AG10803 (cell line): ENCODE data around the gene STMND1.

Experiments
- DNase-seq: peaks from one replicate; pipeline ENCODE4 v3.0.0; 2010; ENCODE audit warnings: low read depth
- H3K4me3 ChIP-seq: 2 replicates; pipeline ENCODE4 v1.5.1; 2011; ENCODE audit warnings: mild to moderate bottlenecking, low read length, control low read depth
- TF ChIP-seq, protein P1 (sequence below): conservative IDR thresholded peaks from 2 replicates; pipeline ENCODE4 v1.5.1; 2011; ENCODE audit warnings: mild to moderate bottlenecking, low read length, control low read depth, inconsistent platforms

STMND1 gene

GRCh38 chr6:17144016-17144415 lies 42.2 kb downstream of the STMND1 start:
- TF ChIP-seq, protein P1, sequence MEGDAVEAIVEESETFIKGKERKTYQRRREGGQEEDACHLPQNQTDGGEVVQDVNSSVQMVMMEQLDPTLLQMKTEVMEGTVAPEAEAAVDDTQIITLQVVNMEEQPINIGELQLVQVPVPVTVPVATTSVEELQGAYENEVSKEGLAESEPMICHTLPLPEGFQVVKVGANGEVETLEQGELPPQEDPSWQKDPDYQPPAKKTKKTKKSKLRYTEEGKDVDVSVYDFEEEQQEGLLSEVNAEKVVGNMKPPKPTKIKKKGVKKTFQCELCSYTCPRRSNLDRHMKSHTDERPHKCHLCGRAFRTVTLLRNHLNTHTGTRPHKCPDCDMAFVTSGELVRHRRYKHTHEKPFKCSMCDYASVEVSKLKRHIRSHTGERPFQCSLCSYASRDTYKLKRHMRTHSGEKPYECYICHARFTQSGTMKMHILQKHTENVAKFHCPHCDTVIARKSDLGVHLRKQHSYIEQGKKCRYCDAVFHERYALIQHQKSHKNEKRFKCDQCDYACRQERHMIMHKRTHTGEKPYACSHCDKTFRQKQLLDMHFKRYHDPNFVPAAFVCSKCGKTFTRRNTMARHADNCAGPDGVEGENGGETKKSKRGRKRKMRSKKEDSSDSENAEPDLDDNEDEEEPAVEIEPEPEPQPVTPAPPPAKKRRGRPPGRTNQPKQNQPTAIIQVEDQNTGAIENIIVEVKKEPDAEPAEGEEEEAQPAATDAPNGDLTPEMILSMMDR: no peak
- DNase-seq: no peak
- no peak overlapping the region for H3K4me3 ChIP-seq

- no peak overlapping the region for H3K4me3 ChIP-seq
- TF ChIP-seq, protein P1: no peak
- DNase-seq: no peak
Observed at GRCh38 chr6:17149571-17149970, 47.7 kb downstream of the STMND1 start.

GRCh38 chr6:17150096-17150495 lies 48.2 kb downstream of the STMND1 start:
- TF ChIP-seq, protein P1: no peak
- H3K4me3 ChIP-seq: no peak overlapping the region
- no peak for DNase-seq

GRCh38 chr6:17151888-17152287 lies 50.0 kb downstream of the STMND1 start:
- H3K4me3 ChIP-seq: no peak overlapping the region
- TF ChIP-seq, protein P1: no peak
- DNase-seq: no peak

GRCh38 chr6:17152703-17153102 lies 50.9 kb downstream of the STMND1 start:
- TF ChIP-seq, protein P1: no peak
- no peak for DNase-seq
- no peak overlapping the region for H3K4me3 ChIP-seq

- H3K4me3 ChIP-seq: no peak overlapping the region
- TF ChIP-seq, protein P1: peak; percentile 89
- peak; percentile 91 for DNase-seq
Observed at GRCh38 chr6:17156112-17156921, 54.5 kb downstream of the STMND1 start.

DNA sequence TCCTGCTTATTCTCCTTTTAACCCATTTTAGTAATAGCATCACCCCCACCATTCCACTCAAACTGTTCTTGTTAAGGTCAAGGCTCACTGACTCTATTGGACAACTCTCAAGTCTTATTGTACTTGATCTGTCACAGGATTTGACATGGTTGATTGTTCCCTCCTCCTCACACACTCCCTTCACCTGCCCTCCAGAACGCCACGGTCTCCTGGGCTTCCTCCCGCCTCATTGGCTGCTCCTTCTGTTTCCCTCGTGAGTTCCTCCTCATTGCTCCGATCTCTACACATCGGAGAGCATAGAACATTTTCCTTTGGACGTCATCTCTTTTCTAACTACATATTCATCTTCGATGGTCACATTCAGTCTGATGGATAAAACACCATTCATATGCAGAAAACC lies 55.1 kb downstream of the STMND1 start:
- no peak overlapping the region for H3K4me3 ChIP-seq
- no peak for DNase-seq
- TF ChIP-seq, protein P1: no peak
